HepG2 (cell line): Measurements from ENCODE around the gene PARD3. TPM values are rescaled to one million over a fixed set of nuclear protein-coding genes. Genes with fewer than 3 reads are reported as not detected.

ENCODE experiments used
- ATAC-seq: fragments of 200-7000 bp; cut with Tn5 transposase; 3 replicates; pipeline ENCODE4 v1.9.1; 2020; ENCODE audit warnings: mild to moderate bottlenecking, moderate library complexity
- BruUV-seq: library from RNA; stranded (reverse); fragments of 400-500 nt; replicated peaks from 2 replicates; lab custom pipeline; 2021; lab: Mats Ljungman, UMichigan
- CTCF ChIA-PET: fragments of 300-600 bp; formaldehyde crosslinking; extraction: SDS; loops from one replicate; lab custom pipeline; 2021; ENCODE audit warnings: low total read pairs, inconsistent platforms, low intra/inter-chr PET ratio; lab: Yijun Ruan, JAX
- POLR2A ChIA-PET: fragments of 350-600 bp; sonication (Branson Sonifier 250); formaldehyde crosslinking; loops from one replicate; lab custom pipeline; 2020; ENCODE audit warnings: antibody characterized with exemption, inconsistent platforms; lab: Yijun Ruan, JAX
- DNase-seq: peaks from one replicate; pipeline ENCODE4 v3.0.0-alpha.2; 2015; ENCODE audit warnings: low spot score
- FAIRE-seq: peaks from 3 replicates; lab custom pipeline; 2011; peaks lifted over from hg19 to GRCh38; lab: Jason Lieb, UNC
- H2AFZ ChIP-seq: one replicate; pipeline ENCODE4 v1.6.1; 2011; ENCODE audit warnings: low read length, inconsistent platforms
- H3K27ac ChIP-seq: fragments of 300-600 bp; 3 replicates; pipeline ENCODE4 v1.8.0; 2011; ENCODE audit warnings: mixed run types, mild to moderate bottlenecking, mixed read lengths, low read length, inconsistent platforms; ENCODE audit not compliant: insufficient read depth; ENCODE audit errors: extremely low read length
- H3K27me3 ChIP-seq, 2 experiments: fragments of 200-600 bp in 1 of 2; 2 replicates in 1 of 2; 3 replicates in 1 of 2; pipeline versions ENCODE4 v1.6.0 to v1.8.0; 2011; ENCODE audit warnings: low read length in 2 of 2, mild to moderate bottlenecking in 2 of 2, moderate library complexity in 2 of 2, inconsistent platforms in 1 of 2; ENCODE audit not compliant: insufficient read depth in 2 of 2, control insufficient read depth in 1 of 2
- H3K36me3 ChIP-seq, 2 experiments: fragments of 200-600 bp in 1 of 2; replicated peaks in 1 of 2; 2 replicates in 1 of 2; 3 replicates in 1 of 2; pipeline versions ENCODE4 v1.5.1 to v1.8.0; 2011; ENCODE audit warnings: low read length in 2 of 2, inconsistent platforms in 1 of 2; ENCODE audit not compliant: insufficient read depth in 2 of 2, control insufficient read depth in 1 of 2
- H3K4me1 ChIP-seq: 2 replicates; pipeline ENCODE4 v1.5.1; 2012; ENCODE audit warnings: low read length, inconsistent platforms; ENCODE audit not compliant: insufficient read depth
- H3K4me2 ChIP-seq: 2 replicates; pipeline ENCODE4 v1.6.0; 2011; ENCODE audit warnings: low read depth, low read length, inconsistent platforms
- H3K4me3 ChIP-seq, 3 experiments: fragments of 200-600 bp in 1 of 3; sonication (generic), shearing (Covaris generic) in 1 of 3; replicated peaks in 1 of 3; 2 replicates each; pipeline ENCODE4 v1.5.1; 2011 to 2016; ENCODE audit warnings: low read length in 3 of 3, inconsistent platforms in 2 of 3, low read depth in 2 of 3, mild to moderate bottlenecking in 2 of 3, control low read depth in 1 of 3, mixed read lengths in 1 of 3; ENCODE audit not compliant: insufficient read depth in 1 of 3
- H3K79me2 ChIP-seq: one replicate; pipeline ENCODE4 v1.6.1; 2011; ENCODE audit warnings: low read length, inconsistent platforms; ENCODE audit not compliant: insufficient read depth
- H3K9ac ChIP-seq: 2 replicates; pipeline ENCODE4 v1.6.0; 2011; ENCODE audit warnings: mild to moderate bottlenecking, low read depth, low read length, inconsistent platforms; ENCODE audit not compliant: insufficient read depth
- H3K9me3 ChIP-seq: 2 replicates; pipeline ENCODE4 v1.5.1; 2012; ENCODE audit warnings: mild to moderate bottlenecking, low read length
- H4K20me1 ChIP-seq: 2 replicates; pipeline ENCODE4 v1.6.0; 2011; ENCODE audit warnings: inconsistent platforms, mild to moderate bottlenecking, low read length, moderate library complexity; ENCODE audit not compliant: insufficient read depth
- HES4 ChIP-seq: sonication (generic); formaldehyde crosslinking; IDR thresholded peaks from 2 replicates; pipeline ENCODE4 v1.9.0; 2021; ENCODE audit warnings: mild to moderate bottlenecking, missing genetic modification reagents, borderline replicate concordance
- PHB2 ChIP-seq: fragments of 450-650 bp; IDR thresholded peaks from 2 replicates; pipeline ENCODE4 v1.6.1; 2018; ENCODE audit not compliant: partially characterized antibody
- ZBTB38 ChIP-seq: sonication (generic); formaldehyde crosslinking; IDR thresholded peaks from 2 replicates; pipeline ENCODE4 v1.5.1; 2020; ENCODE audit warnings: mild to moderate bottlenecking, missing genetic modification reagents
- ZNF234 ChIP-seq: sonication (generic); formaldehyde crosslinking; conservative IDR thresholded peaks from 2 replicates; pipeline ENCODE4 v1.5.1; 2020; ENCODE audit warnings: mild to moderate bottlenecking, missing genetic modification reagents
- ZNF44 ChIP-seq: sonication (generic); formaldehyde crosslinking; IDR thresholded peaks from 2 replicates; pipeline ENCODE4 v1.5.1; 2020; ENCODE audit warnings: mild to moderate bottlenecking, missing genetic modification reagents
- ZNF441 ChIP-seq: sonication (generic); formaldehyde crosslinking; IDR thresholded peaks from 2 replicates; pipeline ENCODE4 v1.7.0; 2021; ENCODE audit warnings: missing genetic modification reagents, borderline replicate concordance
- ZNF703 ChIP-seq: sonication (generic); formaldehyde crosslinking; IDR thresholded peaks from 2 replicates; pipeline ENCODE4 v1.5.1; 2020; ENCODE audit warnings: missing genetic modification reagents, mild to moderate bottlenecking, moderate library complexity, borderline replicate concordance
- WGBS: methylation state at CpG from one replicate; pipeline ENCODE4 v1.1.6; 2017; ENCODE audit warnings: low lambda C conversion rate; 5-methylcytosine and 5-hydroxymethylcytosine counted together
- in situ Hi-C: cut with HindIII; loops from 2 replicates; pipeline ENCODE4 v1.10.0; 2017; ENCODE audit warnings: low pct_unique_long_range_greater_than_20kb; ENCODE audit not compliant: extremely low pct_ligation_motif_present
- intact Hi-C: fragments of 100-400 bp; cut with micrococcal nuclease; formaldehyde crosslinking; loops from one replicate; pipeline ENCODE4 v1.10.0; 2022; ENCODE audit not compliant: unreplicated experiment
- polyA plus RNA-seq, 8 experiments: library from polyadenylated mRNA; depleted of rRNA in 3 of 8; stranded (reverse) in 7 of 8; unstranded in 1 of 8; fragments of >200 nt; fragmentation: Illumina TruSeq in 4 of 8; extraction: Trizol in 4 of 8; gene quantifications; 2 replicates each; pipeline versions ENCODE4 v1.2.1 to v1.2.3, GENCODE V29; 2011 to 2016; ENCODE audit warnings: low read depth in 4 of 8, missing spikeins in 1 of 8, mixed read lengths in 1 of 8; ENCODE audit not compliant: insufficient read depth in 1 of 8
- total RNA-seq, 5 experiments: library from RNA; depleted of rRNA; stranded (reverse); fragments of >200 nt; fragmentation: Illumina TruSeq; extraction: Trizol; gene quantifications; 2 replicates each; pipeline ENCODE4 v1.2.3, GENCODE V29; 2016; ENCODE audit warnings: low read depth in 1 of 5

Gene PARD3
- total and polyA plus RNA-seq, 2 of the 13 experiments (the other 11 are each of a cell fraction or from before 2014, with no cell fraction given): 40.9 to 60.0 TPM

DNA sequence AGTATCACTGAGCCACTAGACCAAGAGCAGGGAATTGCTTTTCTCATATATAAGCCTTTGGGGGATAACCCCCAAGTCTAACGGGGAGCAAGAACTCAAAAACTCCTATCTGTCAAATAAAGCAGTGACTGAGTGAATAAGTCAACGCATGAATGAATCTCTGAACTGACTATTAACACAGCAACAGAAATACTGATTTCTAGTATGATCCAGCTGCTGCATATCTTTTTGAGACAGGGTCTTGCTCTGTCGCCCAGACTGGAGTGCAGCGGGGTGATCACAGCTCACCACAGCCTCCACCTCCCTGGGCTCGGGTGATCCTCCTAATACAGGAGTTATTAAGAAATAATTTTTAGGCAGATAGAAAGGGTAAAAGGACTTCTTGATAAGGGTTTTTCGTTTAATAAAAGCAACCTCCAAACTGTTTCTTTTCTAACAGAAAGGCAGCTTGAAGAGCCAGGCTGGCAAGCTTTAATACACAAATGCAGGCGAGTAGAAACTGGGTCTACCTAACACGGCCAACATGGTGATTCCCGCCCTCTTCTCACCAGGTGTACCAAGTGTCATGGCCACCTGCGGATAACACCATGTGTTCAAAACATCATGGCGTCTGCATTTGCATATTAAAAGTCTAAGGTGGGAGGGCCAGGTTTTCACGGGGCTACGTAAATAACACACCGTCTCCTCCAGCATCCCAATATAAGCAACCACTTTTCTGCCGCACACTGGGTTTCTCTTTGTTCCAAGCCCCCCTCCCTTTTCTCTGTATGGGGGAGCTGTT lies 631.9 kb downstream of the PARD3 start:
- H3K9ac ChIP-seq: no peak overlapping the region
- no peak overlapping the region for H3K4me3 ChIP-seq
- H3K4me2 ChIP-seq: no peak overlapping the region
- POLR2A ChIA-PET: no interaction called here
- DNase-seq (no peak), FAIRE-seq (no peak), ATAC-seq (no peak)
- in situ Hi-C loops (no loop called here), intact Hi-C loops (no loop called here)
- no peaks in the 10 kb centered on the region for H3K36me3 ChIP-seq
- no peaks in the 10 kb centered on the region for H4K20me1 ChIP-seq
- H3K27me3 ChIP-seq: no peaks in the 10 kb centered on the region
- BruUV-seq: no TSS peak
- H2AFZ ChIP-seq: no peak overlapping the region
- CTCF ChIA-PET: no interaction called here
- no peaks in the 10 kb centered on the region for H3K9me3 ChIP-seq
- no peak for TF ChIP-seq PHB2
- WGBS: 95% methylated on average over 15 of the region's 15 CpGs
- no peak overlapping the region for H3K27ac ChIP-seq
- peaks cover 60% of the 10 kb centered on the region for H3K4me1 ChIP-seq
- H3K79me2 ChIP-seq: no peaks in the 10 kb centered on the region

- no peaks in the 10 kb centered on the region for H3K79me2 ChIP-seq
- no peak overlapping the region for H3K4me2 ChIP-seq
- no peak overlapping the region for H3K4me3 ChIP-seq
- FAIRE-seq (no peak), ATAC-seq (no peak), DNase-seq (no peak)
- H4K20me1 ChIP-seq: no peaks in the 10 kb centered on the region
- 81% methylated on average over 10 of the region's 10 CpGs for WGBS
- H3K4me1 ChIP-seq: peaks cover 56% of the 10 kb centered on the region
- ChIA-PET CTCF (no interaction called here), POLR2A (no interaction called here)
- H3K36me3 ChIP-seq: no peaks in the 10 kb centered on the region
- H2AFZ ChIP-seq: no peak overlapping the region
- intact Hi-C loops (no loop called here), in situ Hi-C loops (no loop called here)
- H3K27me3 ChIP-seq: no peaks in the 10 kb centered on the region
- BruUV-seq: no TSS peak
- H3K27ac ChIP-seq: no peak overlapping the region
- no peaks in the 10 kb centered on the region for H3K9me3 ChIP-seq
- H3K9ac ChIP-seq: no peak overlapping the region
- TF ChIP-seq ZNF234 (CRISPR knock-in tag) (no peak), ZNF44 (CRISPR knock-in tag) (no peak), ZBTB38 (CRISPR knock-in tag) (peak; percentile 66; the same call in 1 of the 2 replicates), ZNF703 (CRISPR knock-in tag) (no peak), HES4 (CRISPR knock-in tag) (no peak), ZNF441 (CRISPR knock-in tag) (no peak)
Observed at GRCh38 chr10:34181553-34182300, 633.4 kb downstream of the PARD3 start.
